SHP77 treated with DMSO at 0.1 percent for 48 hours (cell line): Measurements from ENCODE around the gene DDX46.
"Not testable (repeated sequence)": the region's sequence is repeated elsewhere in the genome, so short reads cannot be mapped to it uniquely, and the experiment has no call there.

Experiments
- DNase-seq: peaks from one replicate; lab custom pipeline; 2025; lab: John Stamatoyannopoulos, UW

DDX46 gene, protein sequence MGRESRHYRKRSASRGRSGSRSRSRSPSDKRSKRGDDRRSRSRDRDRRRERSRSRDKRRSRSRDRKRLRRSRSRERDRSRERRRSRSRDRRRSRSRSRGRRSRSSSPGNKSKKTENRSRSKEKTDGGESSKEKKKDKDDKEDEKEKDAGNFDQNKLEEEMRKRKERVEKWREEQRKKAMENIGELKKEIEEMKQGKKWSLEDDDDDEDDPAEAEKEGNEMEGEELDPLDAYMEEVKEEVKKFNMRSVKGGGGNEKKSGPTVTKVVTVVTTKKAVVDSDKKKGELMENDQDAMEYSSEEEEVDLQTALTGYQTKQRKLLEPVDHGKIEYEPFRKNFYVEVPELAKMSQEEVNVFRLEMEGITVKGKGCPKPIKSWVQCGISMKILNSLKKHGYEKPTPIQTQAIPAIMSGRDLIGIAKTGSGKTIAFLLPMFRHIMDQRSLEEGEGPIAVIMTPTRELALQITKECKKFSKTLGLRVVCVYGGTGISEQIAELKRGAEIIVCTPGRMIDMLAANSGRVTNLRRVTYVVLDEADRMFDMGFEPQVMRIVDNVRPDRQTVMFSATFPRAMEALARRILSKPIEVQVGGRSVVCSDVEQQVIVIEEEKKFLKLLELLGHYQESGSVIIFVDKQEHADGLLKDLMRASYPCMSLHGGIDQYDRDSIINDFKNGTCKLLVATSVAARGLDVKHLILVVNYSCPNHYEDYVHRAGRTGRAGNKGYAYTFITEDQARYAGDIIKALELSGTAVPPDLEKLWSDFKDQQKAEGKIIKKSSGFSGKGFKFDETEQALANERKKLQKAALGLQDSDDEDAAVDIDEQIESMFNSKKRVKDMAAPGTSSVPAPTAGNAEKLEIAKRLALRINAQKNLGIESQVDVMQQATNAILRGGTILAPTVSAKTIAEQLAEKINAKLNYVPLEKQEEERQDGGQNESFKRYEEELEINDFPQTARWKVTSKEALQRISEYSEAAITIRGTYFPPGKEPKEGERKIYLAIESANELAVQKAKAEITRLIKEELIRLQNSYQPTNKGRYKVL

DNA sequence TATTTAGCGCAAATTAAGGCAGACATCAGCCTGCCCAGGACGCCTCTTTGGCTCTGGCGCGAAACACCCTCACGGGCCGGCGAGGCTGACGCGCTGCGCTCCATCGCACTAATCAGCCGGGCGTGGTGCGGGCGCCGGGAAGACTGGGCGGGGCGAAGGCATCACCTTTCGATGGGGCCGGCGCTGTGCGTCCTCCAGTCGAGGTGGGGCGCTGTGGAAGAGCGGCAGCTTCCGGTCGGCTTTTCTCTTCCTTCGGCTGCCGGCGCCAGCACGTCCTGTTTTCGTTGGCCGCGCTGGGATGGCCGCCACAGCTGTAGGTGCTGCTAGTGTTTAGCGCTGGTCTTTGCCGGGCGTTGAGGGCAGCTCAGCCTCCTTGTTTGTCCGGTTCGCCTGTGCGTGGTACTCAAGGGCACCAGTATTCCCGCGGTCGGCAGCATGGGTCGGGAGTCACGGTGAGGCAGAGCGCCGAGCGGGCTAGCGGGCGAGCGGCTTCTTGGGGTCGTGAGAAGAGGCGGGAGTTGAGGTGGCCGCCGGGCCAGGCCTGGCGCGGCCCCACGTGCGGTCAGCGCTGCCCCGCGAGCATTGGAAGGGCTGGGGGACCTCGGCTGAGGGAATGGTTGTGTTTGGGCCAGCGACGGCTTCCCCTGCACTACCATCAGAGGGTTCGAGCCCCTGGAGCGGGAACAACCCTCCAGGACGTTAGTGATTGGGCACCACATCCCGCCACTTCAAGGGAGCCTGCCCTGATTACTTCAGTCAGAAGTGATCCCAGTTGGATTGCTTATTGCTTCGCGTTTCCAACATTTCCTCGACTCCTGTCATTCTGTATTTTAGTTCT, at the start of gene DDX46:
Gene DDX46 (plus strand): TSS at position 276 of the 838 bp plus-strand sequence. CDS start 160 bp downstream, at position 436.
- DNase-seq = peak; percentile 74

DNA sequence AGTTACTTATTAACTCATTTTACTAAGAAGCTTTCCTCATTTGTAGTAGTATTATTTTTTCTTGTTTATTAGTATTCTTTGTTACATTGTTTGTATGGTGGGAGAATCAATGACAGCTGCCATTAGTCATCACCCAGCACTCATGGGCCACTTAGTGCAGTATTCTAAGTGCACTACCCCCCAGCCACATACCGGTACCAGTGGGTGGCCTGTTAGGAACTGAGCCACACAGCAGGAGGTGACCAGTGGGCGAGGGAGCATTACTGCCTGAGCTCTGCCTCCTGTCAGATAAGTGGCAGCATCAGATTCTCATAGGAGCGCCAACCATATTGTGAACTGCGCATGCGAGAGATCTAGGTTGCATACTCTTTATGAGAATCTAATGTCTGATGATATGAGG, 44.5 kb upstream of the DDX46 start:
- no peak for DNase-seq

DNA sequence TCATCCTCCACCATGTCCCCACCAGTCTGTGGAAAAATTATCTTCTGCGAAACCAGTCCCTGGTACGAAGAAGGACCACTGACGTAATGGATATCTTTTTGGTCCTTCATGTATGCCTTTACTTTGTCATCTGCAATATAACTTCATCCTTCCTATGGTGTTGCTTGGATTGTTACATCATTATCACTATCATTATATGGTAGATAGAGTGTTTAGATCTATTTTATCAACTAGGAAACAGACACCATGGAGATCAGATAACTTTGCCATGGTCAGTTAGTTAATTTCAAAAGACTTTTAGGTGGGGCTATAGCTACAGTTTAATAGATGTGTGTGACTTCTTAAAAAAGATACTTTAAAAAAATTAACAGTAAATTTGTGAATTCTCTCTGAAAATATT, 44.0 kb upstream of the DDX46 start:
- no peak for DNase-seq

DNA sequence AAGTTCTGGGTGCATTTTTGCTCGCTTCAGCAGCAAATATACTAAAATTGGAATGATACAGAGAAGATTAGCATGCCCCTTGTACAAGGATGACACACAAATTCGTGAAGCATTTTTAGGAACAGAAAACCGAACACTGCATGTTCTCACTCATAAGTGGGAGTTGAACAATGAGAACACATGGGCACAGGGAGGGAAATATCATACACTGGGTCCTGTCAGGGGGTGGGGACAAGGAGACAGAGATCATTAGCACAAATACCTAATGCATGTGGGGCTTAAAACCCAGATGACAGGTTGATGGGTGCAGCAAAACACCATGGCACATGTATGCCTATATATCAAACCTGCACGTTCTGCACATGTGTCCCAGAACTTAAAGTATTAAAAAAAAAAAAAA, 43.1 kb upstream of the DDX46 start:
- not testable (repeated sequence) for DNase-seq

DNA sequence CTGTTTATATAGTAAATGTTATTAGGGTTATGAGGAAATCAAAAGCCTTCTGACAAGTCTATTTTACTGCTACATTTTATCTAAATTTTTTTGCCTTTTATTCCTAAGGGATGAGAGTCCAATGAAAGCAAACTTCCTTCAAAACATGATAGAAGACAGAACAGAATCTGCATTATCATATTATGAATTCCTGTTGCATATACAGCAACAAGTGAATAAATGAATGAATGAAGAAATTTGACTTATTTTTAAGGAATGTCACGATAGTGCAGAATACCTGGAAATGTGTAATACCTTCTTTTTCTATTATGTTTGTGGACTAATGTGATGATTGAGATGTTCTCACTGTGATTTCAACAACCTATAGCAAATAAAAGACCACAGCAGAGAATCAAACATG, 33.7 kb upstream of the DDX46 start:
- no peak for DNase-seq

DNA sequence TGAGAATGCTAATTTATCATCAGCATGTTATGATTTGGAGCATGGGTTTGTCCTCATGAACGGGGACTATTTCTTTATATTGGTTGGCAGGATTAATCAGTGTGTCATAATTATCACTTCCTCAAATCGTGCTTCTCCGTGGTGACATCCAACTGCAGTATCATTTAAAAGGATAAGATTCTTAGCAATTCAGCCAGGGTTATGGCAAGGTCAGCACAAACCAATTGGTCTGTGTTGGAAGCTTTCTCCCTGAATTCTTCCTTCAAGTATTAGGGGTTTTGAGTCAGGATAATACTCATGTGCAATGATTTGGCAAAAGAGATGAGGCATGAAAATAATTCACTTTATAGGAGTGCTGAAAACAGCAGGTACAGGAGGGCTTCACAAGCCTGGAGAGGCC, 25.8 kb upstream of the DDX46 start:
- no peak for DNase-seq

DNA sequence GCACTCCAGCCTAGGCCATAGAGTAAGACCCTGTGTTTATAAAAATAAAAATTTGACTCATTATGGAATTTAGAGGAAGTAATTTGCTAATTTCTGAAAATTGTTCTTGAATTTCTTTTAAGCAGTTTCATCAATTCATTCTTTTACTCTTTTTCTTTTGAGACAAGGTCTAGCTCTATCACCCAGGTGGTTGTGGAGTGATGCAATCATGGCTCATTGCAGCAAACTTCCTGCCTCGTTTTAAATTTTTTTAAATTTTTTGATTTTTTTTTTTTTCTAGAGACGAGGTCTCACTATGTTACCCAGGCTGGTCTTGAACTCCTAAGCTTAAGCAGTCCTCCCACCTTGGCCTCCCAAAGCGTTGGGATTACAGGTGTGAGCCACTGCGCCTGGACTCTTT, 23.3 kb upstream of the DDX46 start:
- DNase-seq = no peak

DNA sequence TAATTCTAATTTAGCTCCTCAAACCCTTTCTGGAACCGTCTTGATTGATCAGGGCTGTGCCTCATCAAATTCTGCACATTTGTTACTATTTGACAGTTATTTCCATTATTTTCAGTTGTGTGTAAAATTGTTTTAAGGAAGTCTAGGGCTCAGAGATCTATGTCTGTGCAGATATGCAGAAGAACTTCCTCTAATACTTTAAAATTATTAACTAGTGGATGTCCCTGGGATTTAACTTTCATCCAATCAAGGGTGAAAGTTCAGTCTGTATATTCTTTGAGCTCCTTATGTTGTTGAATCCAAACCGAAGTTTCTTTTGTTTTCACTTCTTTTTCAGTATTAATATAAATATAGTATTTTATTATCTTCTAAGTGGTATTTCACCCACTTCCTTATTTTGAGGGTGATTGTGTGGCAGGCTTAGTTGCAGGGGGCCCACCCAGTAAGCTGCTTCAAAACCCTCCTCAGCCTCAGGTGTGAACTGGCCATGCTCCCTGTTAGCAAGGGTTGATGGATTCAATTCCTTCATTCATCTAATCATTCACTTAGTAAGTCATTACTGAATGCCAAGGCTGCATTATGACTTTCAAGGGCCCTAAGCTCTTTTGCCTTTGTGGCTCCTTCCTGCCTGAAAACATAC, 22.3 kb upstream of the DDX46 start:
- DNase-seq = no peak

DNA sequence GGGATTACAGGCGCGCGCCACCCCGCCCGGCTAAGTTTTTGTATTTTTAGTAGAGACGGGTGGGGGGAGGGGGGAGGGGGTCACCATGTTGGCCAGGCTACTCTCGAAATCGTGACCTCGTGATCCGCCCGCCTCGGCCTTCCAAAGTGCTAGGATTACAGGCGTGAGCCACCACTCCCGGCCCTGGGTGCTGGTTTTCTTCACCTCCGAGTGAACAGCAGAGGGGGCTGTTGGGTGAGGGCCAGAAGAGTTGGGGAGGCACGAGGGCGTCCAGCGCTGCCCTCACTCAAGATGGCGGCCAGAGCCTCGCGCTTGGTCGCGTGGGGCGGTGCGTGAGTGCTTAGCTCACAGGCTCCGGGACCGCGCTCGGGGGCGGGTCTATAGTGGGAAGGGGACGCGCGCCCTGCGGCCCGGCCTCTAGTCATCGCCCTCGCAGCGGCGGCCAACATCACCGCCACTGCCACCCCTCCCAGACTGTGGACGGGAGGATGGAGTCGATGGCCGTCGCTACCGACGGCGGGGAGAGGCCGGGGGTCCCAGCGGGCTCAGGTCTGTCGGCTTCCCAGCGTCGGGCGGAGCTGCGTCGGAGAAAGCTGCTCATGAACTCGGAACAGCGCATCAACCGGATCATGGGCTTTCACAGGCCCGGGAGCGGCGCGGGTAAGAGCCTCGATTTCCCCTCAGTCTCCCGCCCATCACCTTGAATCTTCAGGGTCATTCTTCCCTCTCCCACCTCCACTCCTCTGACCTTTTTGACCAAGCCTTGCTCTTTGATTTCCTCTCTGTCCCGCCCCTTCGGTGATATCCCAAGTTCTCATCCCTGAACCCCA, 20.2 kb upstream of the DDX46 start, which contains the start of gene CAMLG:
Gene CAMLG (plus strand): TSS at position 416 of the 830 bp plus-strand sequence. CDS start 73 bp downstream, at position 489.
- peak; percentile 93 for DNase-seq

DNA sequence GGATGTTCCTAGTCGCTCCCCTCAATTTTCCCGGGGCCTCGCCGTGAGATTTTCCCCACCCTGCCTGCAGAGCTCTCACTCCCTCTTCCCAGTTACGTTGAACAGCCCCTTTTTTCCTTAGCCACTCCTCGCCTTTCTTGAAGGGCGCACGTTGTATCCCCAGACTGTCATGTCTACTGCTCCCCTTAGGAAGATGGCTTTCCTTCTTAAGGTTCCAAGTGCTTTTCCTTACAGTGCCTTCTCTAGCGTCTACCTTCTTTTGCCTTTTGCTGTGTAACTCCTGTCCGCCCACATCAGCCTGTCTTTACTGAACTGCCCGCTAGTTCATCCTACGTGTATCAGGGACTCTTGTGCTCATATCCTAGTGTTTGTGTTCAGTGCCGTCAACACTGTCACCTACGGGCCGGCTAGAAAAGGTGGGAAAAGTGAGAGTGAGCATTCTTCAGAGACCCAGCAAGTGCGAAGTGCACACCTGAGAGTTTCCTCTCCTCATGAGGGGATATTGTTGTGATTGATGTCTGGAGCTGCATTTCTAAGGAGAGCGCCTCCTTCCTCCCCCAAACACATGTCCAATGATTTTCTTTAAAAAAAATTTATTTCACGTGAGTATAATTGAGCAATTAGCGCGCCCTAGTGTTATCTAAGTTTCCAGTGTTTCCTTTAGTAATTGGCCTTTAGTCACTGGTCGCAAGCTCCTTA, 19.5 kb upstream of the DDX46 start:
- DNase-seq = no peak

DNA sequence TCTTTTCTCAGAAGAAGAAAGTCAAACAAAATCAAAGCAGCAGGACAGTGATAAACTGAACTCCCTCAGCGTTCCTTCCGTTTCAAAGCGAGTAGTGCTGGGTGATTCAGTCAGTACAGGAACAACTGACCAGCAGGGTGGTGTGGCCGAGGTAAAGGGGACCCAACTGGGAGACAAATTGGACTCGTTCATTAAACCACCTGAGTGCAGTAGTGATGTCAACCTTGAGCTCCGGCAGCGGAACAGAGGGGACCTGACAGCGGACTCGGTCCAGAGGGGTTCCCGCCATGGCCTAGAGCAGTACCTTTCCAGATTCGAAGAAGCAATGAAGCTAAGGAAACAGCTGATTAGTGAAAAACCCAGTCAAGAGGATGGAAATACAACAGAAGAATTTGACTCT, 17.5 kb upstream of the DDX46 start:
- DNase-seq = no peak

DNA sequence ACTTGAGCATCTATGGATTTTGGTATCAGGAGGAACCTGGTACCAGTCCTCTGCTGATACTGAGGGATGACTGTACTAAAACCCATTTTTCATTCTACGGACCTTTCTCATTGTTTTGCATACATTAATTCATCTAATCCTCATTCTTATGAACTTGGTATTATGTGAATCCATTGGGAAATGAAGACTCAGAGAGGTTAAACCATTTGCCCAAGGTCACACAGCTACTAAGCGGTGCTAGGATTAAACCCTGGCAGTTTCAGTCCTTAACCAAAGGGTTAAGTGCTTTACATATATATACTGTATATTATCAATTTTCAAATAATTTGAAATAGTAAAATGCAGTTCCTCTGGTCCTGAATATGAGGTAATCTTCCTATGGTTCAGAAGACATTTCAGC, 16.4 kb upstream of the DDX46 start:
- no peak for DNase-seq

DNA sequence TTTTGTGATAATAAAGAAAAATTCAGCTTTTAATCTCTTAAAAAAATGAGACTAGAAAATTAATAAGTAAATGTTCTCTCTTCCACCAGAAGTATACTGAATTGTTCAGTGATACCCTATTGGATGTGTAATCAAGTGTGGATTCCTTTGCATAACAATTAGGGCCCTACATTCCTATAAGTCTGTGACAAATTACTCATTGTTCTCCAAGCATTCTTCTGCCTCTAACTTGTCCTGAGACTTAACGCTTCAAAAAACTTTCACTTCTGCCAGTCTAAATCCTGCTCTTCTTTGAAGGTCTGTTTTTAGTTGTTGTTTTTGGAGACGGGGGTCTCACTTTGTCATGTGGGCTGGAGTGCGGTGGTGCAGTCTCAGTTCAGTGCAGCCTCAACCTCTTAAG, 9.2 kb upstream of the DDX46 start:
- no peak for DNase-seq

DNA sequence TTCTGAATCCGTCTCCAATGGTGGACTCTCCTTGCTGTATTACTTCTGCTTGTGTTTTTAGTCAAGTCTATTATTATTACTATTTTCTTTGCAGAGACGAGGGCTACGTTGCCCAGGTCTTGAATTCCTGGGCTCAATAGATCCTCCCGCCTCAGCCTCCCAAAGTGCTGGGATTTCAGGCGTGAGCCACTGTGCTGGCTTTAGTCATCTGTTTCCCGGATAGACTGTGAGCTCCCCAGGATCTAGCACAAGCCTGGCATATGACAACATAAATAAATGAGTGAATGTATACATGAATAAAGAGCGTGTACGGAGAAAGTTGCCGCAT, 439 bp upstream of the DDX46 start:
- DNase-seq = no peak

DNA sequence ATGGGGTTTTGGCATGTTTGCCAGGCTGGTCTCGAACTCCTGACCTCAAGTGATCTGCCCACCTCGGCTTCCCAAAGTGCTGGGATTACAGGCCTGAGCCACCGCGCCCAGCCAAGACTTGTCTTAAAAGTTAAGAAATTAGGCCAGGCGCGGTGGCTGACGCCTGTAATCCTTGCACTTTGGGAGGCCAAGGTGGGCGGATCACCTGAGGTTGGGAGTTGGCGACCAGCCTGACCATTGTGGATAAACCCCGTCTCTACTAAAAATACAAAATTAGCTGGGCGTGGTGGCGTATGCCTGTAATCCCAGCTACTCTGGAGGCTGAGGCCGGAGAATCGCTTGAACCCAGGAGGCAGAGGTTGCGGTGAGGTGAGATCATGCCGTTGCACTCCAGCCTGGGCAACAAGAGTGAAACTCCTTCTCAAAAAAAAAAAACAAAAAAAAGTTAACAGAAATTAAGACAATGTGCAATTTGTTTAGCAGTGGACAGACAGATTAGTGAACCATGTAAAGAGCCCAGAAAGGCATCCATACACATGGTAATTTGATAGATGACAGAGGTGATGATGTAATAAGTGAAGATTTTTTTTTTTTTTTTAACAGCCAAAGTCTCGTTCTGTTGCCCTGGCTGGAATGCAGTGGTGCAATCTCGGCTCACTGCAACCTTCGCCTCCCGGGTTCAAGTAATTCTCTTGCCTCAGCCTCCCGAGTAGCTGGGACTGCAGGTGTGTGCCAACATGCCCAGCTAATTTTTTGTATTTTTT, 9.1 kb downstream of the DDX46 start:
- DNase-seq = not testable (repeated sequence)

DNA sequence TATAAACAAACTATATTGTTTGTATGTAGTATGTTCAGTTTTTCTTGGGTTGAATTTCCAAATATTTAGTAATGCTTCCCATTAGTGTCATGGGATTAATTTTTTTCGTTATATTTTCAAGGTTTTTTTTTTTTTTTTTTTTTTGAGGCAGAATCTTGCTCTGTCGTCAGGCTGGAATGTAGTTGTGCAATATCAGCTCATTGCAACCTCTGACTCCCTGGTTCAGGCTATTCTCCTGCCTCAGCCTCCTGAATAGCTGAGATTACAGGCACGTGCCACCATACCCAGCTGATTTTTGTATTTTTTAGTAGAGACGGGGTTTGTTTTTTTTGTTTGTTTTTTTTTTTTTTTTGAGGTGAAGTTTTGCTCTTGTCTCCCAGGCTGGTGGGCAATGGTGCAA, 10.6 kb downstream of the DDX46 start:
- DNase-seq = no peak

DNA sequence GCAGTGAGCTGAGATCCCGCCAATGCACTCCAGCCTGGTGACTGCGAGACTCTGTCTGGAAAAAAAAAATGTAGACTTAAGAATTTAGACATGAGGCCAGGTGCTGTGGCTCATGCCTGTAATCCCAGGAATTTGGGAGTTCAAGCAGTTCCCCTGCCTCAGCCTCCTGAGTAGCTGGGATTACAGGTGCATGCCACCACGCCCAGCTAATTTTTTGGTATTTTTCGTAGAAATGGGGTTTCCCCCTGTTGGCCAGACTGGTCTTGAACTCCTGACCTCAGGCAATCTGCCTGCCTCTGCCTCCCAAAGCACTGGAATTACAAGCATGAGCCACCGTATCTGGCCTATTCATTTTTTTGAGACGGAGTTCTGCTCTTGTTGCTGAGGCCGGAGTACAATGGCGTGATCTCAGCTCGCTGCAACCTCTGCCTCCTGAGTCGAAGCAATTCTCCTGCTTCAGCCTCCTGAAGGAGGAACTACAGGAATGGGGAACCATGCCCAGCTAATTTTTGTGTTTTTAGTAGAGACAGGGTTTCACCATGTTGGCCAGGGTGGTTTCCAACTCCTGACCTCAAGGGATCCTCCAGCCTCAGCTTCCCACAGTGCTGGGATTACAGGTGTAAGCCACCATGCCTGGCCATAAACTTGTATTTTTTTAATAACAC, 14.0 kb downstream of the DDX46 start:
- DNase-seq = no peak

DNA sequence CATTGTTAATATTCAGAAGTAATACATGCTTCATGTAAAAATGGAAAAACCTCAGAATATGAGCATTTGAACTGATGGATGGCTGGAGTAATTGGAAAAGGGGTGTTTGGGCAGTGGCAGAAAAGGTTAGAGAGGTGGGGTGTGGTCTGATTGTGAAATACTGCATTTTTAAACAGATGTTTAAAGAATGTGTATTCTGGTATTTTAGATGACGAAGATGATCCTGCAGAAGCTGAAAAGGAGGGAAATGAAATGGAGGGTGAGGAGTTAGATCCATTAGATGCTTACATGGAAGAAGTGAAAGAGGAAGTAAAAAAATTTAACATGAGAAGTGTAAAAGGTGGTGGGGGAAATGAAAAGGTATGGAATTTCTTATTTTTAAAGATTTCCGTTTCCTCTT, 18.8 kb downstream of the DDX46 start:
- no peak for DNase-seq
